K562 (cell line): ENCODE data around the gene NPR1. TPM values are rescaled to one million over a fixed set of nuclear protein-coding genes. Genes with fewer than 3 reads are reported as not detected.

Experiments
- KDM1A ChIP-seq, 2 experiments: fragments of 450-650 bp; IDR thresholded peaks; 2 replicates each; pipeline ENCODE4 v1.6.1; 2016; ENCODE audit warnings: mild to moderate bottlenecking in 2 of 2
- SREBF1 ChIP-seq: fragments of 150-350 bp; IDR thresholded peaks from 2 replicates; pipeline ENCODE4 v1.6.1; 2014; ENCODE audit warnings: antibody characterized with exemption, low read depth, low read length, borderline replicate concordance
- polyA plus RNA-seq, 8 experiments: library from polyadenylated mRNA; depleted of rRNA in 4 of 8; stranded (reverse) in 5 of 8; unstranded in 3 of 8; fragments of >200 nt; fragmentation: Nextera tagmentation in 2 of 8; fragmentation: Illumina TruSeq in 1 of 8; extraction: Ambion mirVana in 2 of 8; extraction: Trizol in 1 of 8; gene quantifications; 2 replicates each; pipeline versions ENCODE4 v1.2.1 to v1.2.3, GENCODE V29; 2011 to 2014; ENCODE audit warnings: inconsistent platforms in 1 of 8, missing spikeins in 1 of 8
- total RNA-seq, 7 experiments: library from RNA; depleted of rRNA in 6 of 7; stranded (reverse); fragments of >200 nt in 6 of 7; fragmentation: Illumina TruSeq in 2 of 7; extraction: Trizol in 2 of 7; gene quantifications; 2 replicates each; pipeline versions ENCODE4 v1.2.1 to v1.2.3, GENCODE V29; 2011 to 2021; ENCODE audit warnings: low replicate concordance in 1 of 7
- TF ChIP-seq, protein P1 (sequence below), 2 experiments: IDR thresholded peaks in 1 of 2; conservative IDR thresholded peaks in 1 of 2; 2 replicates each; pipeline ENCODE4 v1.6.1; 2016; ENCODE audit warnings: low read depth in 2 of 2, mild to moderate bottlenecking in 1 of 2, missing compliant biosample characterization in 1 of 2, missing genetic modification characterization in 1 of 2, moderate library complexity in 1 of 2
- TF ChIP-seq, protein P2 (sequence below): fragments of 450-650 bp; IDR thresholded peaks from 2 replicates; pipeline ENCODE4 v1.6.1; 2016; ENCODE audit warnings: mild to moderate bottlenecking
- TF ChIP-seq, protein P3 (sequence below): sonication (generic); formaldehyde crosslinking; IDR thresholded peaks from 2 replicates; pipeline ENCODE4 v1.8.1; 2023; ENCODE audit warnings: missing genetic modification reagents, mild to moderate bottlenecking, borderline replicate concordance
- TF ChIP-seq, protein P4 (sequence below): sonication (generic); formaldehyde crosslinking; IDR thresholded peaks from 2 replicates; pipeline ENCODE4 v1.8.1; 2023; ENCODE audit warnings: mild to moderate bottlenecking, missing genetic modification reagents

Gene NPR1
- total and polyA plus RNA-seq, 9 of the 15 experiments (the other 6 are each of a cell fraction or from before 2014, with no cell fraction given), result 0.05 to 0.16 (median 0.06) TPM; not detected in 6

DNA sequence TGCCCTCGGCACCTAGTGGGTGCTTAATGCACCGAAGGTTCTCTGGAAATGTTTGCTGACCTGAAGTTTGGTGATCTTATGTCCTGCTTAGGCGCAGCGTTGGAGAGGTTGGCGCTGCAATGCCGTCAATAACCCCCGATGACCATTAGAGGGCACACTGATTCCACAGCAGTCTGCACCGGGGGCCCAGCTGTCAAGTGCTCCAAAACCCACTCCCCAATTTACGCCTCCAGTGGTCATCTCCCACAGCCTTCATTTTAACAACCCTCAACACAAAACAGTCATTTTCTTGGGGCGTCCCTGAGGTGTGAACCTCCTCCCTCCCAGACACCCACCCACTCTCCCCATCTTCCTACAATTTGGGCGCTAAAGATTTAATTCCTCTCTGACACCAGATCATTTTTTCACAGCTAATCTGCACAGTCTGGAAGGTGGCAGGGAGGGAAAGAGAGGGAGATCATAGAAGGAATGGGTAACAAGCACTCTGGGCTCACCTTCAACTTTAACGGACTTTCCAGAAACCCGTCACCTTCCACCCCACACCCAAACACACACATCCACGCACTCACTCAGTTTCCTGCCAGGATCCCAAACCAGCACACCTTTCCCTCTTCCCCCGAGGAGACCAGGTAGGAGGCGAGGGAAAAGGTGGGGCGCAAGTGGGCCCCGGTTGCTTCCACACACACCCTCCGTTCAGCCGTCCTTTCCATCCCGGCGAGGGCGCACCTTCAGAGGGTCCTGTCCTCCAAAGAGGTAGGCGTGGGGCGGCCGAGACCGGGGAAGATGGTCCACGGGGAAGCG, 570 bp upstream of the NPR1 start (continued):
- TF ChIP-seq, protein P1, sequence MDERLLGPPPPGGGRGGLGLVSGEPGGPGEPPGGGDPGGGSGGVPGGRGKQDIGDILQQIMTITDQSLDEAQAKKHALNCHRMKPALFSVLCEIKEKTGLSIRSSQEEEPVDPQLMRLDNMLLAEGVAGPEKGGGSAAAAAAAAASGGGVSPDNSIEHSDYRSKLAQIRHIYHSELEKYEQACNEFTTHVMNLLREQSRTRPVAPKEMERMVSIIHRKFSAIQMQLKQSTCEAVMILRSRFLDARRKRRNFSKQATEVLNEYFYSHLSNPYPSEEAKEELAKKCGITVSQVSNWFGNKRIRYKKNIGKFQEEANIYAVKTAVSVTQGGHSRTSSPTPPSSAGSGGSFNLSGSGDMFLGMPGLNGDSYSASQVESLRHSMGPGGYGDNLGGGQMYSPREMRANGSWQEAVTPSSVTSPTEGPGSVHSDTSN (CRISPR knock-in tag; IDR thresholded peaks at IDR 0.05; ENCODE audit: low read depth), result no peak
- TF ChIP-seq, protein P1 (tag; conservative IDR thresholded peaks at IDR 0.05; ENCODE audit: low read depth), result no peak
- TF ChIP-seq, protein P2, sequence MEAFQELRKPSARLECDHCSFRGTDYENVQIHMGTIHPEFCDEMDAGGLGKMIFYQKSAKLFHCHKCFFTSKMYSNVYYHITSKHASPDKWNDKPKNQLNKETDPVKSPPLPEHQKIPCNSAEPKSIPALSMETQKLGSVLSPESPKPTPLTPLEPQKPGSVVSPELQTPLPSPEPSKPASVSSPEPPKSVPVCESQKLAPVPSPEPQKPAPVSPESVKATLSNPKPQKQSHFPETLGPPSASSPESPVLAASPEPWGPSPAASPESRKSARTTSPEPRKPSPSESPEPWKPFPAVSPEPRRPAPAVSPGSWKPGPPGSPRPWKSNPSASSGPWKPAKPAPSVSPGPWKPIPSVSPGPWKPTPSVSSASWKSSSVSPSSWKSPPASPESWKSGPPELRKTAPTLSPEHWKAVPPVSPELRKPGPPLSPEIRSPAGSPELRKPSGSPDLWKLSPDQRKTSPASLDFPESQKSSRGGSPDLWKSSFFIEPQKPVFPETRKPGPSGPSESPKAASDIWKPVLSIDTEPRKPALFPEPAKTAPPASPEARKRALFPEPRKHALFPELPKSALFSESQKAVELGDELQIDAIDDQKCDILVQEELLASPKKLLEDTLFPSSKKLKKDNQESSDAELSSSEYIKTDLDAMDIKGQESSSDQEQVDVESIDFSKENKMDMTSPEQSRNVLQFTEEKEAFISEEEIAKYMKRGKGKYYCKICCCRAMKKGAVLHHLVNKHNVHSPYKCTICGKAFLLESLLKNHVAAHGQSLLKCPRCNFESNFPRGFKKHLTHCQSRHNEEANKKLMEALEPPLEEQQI, result no peak
- TF ChIP-seq, protein P3, sequence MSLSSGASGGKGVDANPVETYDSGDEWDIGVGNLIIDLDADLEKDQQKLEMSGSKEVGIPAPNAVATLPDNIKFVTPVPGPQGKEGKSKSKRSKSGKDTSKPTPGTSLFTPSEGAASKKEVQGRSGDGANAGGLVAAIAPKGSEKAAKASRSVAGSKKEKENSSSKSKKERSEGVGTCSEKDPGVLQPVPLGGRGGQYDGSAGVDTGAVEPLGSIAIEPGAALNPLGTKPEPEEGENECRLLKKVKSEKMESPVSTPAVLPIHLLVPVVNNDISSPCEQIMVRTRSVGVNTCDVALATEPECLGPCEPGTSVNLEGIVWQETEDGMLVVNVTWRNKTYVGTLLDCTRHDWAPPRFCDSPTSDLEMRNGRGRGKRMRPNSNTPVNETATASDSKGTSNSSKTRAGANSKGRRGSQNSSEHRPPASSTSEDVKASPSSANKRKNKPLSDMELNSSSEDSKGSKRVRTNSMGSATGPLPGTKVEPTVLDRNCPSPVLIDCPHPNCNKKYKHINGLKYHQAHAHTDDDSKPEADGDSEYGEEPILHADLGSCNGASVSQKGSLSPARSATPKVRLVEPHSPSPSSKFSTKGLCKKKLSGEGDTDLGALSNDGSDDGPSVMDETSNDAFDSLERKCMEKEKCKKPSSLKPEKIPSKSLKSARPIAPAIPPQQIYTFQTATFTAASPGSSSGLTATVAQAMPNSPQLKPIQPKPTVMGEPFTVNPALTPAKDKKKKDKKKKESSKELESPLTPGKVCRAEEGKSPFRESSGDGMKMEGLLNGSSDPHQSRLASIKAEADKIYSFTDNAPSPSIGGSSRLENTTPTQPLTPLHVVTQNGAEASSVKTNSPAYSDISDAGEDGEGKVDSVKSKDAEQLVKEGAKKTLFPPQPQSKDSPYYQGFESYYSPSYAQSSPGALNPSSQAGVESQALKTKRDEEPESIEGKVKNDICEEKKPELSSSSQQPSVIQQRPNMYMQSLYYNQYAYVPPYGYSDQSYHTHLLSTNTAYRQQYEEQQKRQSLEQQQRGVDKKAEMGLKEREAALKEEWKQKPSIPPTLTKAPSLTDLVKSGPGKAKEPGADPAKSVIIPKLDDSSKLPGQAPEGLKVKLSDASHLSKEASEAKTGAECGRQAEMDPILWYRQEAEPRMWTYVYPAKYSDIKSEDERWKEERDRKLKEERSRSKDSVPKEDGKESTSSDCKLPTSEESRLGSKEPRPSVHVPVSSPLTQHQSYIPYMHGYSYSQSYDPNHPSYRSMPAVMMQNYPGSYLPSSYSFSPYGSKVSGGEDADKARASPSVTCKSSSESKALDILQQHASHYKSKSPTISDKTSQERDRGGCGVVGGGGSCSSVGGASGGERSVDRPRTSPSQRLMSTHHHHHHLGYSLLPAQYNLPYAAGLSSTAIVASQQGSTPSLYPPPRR (CRISPR knock-in tag), result no peak
- TF ChIP-seq SREBF1 (no peak), KDM1A (IDR thresholded peaks at IDR 0.05) (no peak)
- TF ChIP-seq, protein P4, sequence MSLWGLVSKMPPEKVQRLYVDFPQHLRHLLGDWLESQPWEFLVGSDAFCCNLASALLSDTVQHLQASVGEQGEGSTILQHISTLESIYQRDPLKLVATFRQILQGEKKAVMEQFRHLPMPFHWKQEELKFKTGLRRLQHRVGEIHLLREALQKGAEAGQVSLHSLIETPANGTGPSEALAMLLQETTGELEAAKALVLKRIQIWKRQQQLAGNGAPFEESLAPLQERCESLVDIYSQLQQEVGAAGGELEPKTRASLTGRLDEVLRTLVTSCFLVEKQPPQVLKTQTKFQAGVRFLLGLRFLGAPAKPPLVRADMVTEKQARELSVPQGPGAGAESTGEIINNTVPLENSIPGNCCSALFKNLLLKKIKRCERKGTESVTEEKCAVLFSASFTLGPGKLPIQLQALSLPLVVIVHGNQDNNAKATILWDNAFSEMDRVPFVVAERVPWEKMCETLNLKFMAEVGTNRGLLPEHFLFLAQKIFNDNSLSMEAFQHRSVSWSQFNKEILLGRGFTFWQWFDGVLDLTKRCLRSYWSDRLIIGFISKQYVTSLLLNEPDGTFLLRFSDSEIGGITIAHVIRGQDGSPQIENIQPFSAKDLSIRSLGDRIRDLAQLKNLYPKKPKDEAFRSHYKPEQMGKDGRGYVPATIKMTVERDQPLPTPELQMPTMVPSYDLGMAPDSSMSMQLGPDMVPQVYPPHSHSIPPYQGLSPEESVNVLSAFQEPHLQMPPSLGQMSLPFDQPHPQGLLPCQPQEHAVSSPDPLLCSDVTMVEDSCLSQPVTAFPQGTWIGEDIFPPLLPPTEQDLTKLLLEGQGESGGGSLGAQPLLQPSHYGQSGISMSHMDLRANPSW (CRISPR knock-in tag), result no peak
